ENCODE results near the gene THAP2.

Gene THAP2

DNA sequence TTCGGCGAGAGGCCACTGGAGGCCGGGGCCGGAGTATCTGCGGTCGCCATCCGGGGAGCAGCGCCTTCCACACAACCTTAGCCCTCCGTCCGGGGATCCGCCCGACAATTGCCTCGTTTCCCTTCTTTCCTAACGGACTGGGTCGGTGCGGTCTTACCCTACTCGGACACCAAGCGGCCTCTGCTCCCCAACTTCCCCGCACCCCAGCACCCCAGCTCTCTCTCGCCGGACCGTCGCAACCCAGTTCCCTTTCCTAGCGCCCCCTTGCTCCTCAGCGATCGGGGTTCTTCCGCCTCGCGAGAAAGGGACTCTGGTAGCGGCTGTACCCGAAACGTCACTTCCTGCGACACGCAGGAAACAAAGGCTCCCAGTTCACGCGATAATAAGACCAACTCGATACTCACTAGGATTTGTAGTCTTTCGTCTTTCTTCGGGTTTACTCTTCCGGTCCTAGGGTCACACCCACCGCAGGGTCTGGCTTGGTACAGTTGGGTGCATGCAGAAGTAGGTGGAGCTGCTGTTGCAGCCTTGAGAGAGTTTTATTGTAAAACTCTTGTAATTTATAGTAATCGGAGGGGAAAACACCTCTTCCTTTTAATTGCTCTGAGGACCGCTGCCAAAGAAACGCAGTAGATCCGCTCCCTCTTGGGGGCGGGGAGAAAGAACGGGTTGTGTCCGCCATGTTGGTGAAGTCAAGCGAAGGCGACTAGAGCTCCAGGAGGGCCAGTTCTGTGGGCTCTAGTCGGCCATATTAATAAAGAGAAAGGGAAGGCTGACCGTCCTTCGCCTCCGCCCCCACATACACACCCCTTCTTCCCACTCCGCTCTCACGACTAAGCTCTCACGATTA lies at the start of gene THAP2, which contains the start of gene ZFC3H1:
TSS of gene THAP2 (plus strand) at position 741 of the 850 bp plus-strand sequence. CDS start 209 bp downstream, outside the sequence.
TSS of gene ZFC3H1 (minus strand) at position 288 of the 850 bp plus-strand sequence. CDS start at position 50, 238 bp downstream.
- DNase-seq (ENCODE audit: low read depth in 2 of 2, low spot score in 1 of 2): peak; percentile 72 to 79

DNA sequence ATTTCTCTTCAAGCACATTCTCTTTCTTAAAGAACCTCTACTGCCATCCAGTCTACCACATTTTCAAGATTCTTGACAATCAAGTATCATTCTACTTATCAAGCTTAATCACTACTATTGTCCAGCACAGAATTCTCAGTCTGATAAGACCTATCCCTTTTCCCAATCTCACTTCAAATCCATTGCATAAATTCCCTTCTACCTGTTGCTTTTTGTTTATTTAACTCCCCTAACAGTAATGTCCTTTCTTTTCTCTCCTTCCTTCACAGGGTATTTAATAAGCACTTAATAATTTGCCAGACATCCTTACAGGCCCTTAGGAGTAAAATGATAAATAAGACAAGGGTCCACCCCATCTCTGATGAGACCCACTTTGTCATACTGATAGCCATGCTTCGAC lies 42.2 kb upstream of the THAP2 start:
- DNase-seq (ENCODE audit: low read depth in 2 of 2, low spot score in 1 of 2): no peak

DNA sequence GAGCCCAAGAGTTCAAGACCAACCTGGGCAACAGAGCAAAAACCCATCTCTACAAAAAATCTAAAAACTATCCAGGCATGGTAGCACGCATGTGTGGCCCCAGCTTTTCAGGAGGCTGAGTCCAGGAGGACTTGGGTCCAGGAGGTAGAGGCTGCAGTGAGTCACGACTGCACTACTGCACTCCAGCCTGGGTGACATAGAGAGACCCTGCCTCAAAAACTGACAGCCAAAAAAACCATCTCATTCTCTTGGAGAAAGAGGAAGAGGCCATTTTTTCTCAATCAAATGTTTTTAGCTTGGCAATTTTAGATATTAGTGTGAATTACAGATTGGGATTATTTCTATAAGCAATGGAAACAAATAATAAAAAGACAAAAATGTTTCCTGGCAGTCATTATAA lies 38.6 kb upstream of the THAP2 start:
- DNase-seq (ENCODE audit: low read depth in 2 of 2, low spot score in 1 of 2): no peak

DNA sequence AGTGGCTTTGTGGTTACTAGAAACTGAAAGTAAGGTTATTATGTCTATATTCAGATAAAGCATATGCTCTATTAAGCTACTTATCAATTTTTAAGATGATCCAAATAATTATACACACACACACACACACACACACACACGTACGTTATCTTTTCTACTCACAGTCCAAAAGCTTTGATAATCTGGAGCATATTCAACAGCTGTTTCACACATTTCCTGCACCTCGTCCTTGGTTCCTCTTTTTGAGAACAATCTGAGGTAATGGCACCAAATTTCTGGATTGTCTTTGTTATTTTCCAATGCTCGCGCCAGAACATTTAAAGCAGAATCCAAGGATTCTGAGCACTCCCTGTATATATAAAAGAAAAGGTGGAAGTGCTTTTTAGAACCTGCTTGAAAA lies 38.0 kb upstream of the THAP2 start:
- no peak for DNase-seq (ENCODE audit: low read depth in 2 of 2, low spot score in 1 of 2)

GRCh38 chr12:71626768-71627167 lies 37.3 kb upstream of the THAP2 start:
- DNase-seq (ENCODE audit: low read depth in 2 of 2, low spot score in 1 of 2): no peak

- DNase-seq (ENCODE audit: low read depth in 2 of 2, low spot score in 1 of 2): no peak
Observed at GRCh38 chr12:71627438-71628002, 36.6 kb upstream of the THAP2 start.

DNA sequence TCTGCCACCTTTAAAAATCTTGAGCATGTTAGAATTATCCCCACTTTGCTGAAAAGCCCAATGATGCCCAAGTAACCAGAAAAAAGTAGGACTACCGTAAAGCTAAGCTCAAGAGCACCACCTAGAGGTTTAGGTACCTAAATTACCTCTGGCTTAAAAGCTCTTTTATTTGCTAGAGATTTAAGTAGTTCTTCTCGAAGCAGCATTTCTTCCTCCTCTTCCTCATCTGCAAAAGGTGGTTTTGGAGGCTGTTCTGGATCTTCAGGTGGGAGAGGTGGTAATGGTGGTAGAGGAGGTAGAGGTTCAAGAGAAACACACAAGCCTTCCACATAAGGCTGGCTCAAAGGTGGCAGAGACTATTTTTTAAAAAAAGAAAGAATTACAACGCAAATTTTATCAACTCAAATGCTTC lies 27.4 kb upstream of the THAP2 start:
- no peak for DNase-seq (ENCODE audit: low read depth in 2 of 2, low spot score in 1 of 2)

DNA sequence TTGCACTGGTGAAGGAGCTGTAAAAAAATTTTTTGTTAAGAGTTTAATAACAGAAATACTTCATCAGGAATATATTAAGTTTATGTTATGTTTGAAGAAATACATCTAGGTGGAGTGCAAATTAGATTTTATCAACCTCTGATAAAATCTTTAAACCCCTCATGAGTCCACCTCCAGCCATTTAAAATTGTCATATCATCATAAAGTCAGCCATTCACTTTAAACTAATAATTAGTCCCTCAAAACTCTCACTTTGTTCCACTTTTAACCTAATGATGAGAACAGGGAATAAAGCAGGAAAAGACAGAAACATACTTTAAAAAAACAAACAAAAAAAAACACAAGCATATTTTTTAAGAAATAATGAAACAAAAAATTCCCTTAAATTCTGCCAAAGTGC lies 25.6 kb upstream of the THAP2 start:
- DNase-seq (ENCODE audit: low read depth in 2 of 2, low spot score in 1 of 2): no peak

DNA sequence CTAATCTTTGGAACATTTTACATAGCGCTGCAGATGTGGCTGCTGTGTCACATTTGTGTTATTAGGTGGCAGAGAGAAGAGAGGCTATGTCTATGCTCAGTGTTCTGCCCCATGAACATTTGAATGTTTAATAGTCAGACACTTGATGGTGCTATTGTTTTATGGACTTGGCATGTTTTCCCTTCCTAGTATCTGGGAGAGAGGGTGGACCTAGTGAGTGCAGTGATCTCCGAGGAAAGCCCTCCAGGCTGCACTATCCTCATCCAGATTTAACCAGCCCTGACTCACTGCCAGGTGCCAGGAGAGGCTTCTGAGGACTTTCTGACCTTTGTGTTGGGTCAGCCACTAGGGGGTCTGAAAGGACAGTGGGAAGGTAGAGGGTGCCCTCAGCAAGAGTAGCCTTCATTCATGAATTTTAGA lies 24.8 kb upstream of the THAP2 start:
- DNase-seq (ENCODE audit: low read depth in 2 of 2, low spot score in 1 of 2): no peak

DNA sequence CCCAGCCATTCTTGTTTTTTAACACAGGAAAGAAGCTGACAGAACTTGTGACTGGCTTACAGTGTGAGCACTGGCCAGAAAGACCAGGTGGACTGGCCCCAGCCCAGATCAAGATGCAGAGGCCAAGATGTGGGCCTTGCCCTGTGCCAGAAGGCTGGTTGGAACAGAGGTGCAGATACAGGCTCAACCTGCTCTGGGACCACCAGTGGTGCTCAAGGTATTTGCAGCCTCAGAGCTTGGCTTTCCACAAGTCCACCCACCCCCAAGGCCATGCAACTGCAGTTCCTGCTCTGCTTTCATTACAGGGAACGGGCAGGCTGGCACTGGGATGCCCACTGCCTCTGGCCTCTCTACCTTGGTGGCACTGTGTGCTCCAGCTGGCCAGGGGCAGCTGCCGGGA lies 23.8 kb upstream of the THAP2 start:
- no peak for DNase-seq (ENCODE audit: low read depth in 2 of 2, low spot score in 1 of 2)

GRCh38 chr12:71641390-71641789 lies 22.7 kb upstream of the THAP2 start:
- no peak for DNase-seq (ENCODE audit: low read depth in 2 of 2, low spot score in 1 of 2)

GRCh38 chr12:71642264-71642663 lies 21.8 kb upstream of the THAP2 start:
- DNase-seq (ENCODE audit: low read depth in 2 of 2, low spot score in 1 of 2): no peak

DNA sequence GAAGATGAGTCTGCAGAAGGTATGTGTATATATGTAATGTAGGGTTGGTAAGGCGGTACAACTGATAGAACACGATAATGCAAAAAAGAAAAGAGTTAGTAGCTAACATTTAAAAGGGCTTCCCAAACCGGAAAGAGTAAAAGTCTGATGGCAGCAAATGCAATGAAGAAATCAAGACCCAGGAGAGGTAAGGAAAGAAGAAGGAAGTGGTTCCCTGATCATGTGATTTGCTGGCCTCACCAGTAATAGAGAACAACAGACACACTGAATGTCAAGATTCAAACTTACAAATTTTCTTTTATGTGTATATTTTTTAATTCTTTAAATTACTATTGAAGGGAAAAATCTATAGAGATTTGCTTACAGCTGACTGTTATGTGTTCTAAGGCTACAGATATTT lies 18.8 kb upstream of the THAP2 start:
- DNase-seq (ENCODE audit: low read depth in 2 of 2, low spot score in 1 of 2): no peak

- no peak for DNase-seq (ENCODE audit: low read depth in 2 of 2, low spot score in 1 of 2)
Observed at GRCh38 chr12:71646512-71646911, 17.6 kb upstream of the THAP2 start.

- DNase-seq (ENCODE audit: low read depth in 2 of 2, low spot score in 1 of 2): no peak
Observed at GRCh38 chr12:71648537-71648936, 15.6 kb upstream of the THAP2 start.

- DNase-seq (ENCODE audit: low read depth in 2 of 2, low spot score in 1 of 2): no peak
Observed at GRCh38 chr12:71649401-71649800, 14.7 kb upstream of the THAP2 start.

DNA sequence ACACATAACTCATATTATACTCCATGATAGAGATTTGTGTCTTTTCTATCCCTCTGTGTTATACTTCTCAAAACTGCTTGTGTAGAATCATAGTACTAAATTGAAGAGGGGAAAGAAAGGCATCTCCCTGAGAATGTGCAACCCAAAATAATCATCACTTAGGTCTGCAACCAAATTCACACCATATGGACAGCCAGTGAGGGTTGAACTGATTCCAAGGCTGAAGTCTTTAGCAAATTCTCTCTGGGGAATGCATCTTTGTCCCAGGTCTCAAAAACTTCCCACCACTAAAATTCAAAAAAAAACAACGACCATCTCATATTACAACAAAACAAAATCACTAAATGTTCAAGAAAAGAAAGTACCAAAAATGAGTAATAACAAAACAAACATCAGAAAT lies 11.4 kb upstream of the THAP2 start:
- no peak for DNase-seq (ENCODE audit: low read depth in 2 of 2, low spot score in 1 of 2)

GRCh38 chr12:71653137-71653536 lies 11.0 kb upstream of the THAP2 start:
- DNase-seq (ENCODE audit: low read depth in 2 of 2, low spot score in 1 of 2): no peak

DNA sequence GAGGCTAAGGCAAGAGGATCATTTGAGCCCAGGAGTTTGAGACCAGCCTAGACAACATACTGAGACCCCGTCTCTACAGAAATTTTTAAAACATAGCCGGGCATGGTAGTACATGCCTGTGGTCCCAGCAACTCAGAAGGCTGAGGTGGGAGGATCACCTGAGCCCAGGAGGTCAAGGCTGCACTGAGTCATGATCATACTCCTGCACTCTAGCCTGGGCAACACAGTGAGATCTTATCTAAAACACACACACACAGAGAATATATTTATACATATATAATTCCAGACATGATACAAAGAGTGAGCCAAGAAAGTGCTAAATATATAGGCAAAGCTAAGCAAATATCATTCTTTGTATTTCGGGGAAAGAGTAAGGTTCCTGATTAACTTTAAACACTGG lies 9.9 kb upstream of the THAP2 start:
- no peak for DNase-seq (ENCODE audit: low read depth in 2 of 2, low spot score in 1 of 2)

DNA sequence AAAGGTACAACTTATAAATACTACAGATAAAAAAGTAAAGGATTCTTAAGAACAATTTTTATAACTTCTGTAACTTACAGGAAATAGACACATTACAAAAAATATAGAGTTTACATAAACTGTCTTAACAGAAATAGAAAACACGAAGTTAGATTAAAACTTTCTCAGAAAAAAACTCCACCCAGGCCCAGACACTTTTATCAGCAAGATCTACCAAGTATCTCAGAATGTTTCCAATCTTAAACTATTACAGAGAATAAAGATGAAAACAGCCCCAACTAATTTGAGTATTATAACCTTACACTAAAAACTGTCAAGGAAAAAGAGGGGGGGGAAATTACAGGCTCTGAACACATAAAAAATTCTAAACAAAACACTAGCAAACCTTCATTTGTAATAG lies 8.6 kb upstream of the THAP2 start:
- DNase-seq (ENCODE audit: low read depth in 2 of 2, low spot score in 1 of 2): no peak

DNA sequence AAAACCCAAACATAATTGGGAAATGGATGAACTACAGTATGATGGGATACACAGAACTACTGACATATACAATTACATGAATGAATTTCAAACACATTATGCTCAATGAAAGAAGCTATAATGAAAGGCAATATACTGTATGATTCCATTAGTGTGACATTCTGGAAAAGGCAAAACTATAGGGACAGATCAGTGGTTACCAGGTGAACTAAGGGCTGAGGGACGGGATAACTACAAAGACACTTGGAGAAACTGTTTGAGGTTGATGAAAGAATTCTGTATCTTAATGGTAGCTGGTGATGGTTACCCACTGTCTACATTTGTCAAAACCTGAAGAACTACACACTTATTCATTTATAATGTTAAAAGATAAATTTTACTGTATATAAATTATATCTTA lies 8.2 kb upstream of the THAP2 start:
- DNase-seq (ENCODE audit: low read depth in 2 of 2, low spot score in 1 of 2): no peak

GRCh38 chr12:71656740-71657139 lies 7.4 kb upstream of the THAP2 start:
- DNase-seq (ENCODE audit: low read depth in 2 of 2, low spot score in 1 of 2): no peak

Data from stimulated activated CD8-positive, alpha-beta memory T cell treated with anti-CD3 and anti-CD28 coated beads, Interleukin-4, amount 100 ng/mL, for 1 hour (primary cell).